HL-60/S4 (cell line): Measurements from ENCODE around the gene C1QTNF8.

Source experiments
- in situ Hi-C: fragments of 300-500 bp; cut with MboI; formaldehyde crosslinking; loops from 2 replicates; pipeline ENCODE4 v1.14.3; 2022; ENCODE audit warnings: low sequenced_read_pairs

C1QTNF8 gene

GRCh38 chr16:1079786-1080525, 16.1 kb downstream of the C1QTNF8 start:
- in situ Hi-C loops: no loop called here

- in situ Hi-C loops: no loop called here
Measured at GRCh38 chr16:1079341-1079740, 16.7 kb downstream of the C1QTNF8 start.

GRCh38 chr16:1078579-1079021, 17.4 kb downstream of the C1QTNF8 start:
- in situ Hi-C loops: no loop called here

- in situ Hi-C loops: no loop called here
Measured at GRCh38 chr16:1077877-1078578, 18.0 kb downstream of the C1QTNF8 start.

GRCh38 chr16:1076801-1077576, 19.1 kb downstream of the C1QTNF8 start:
- in situ Hi-C loops: no loop called here

- in situ Hi-C loops: no loop called here
Measured at GRCh38 chr16:1075546-1075945, 20.5 kb downstream of the C1QTNF8 start.

- in situ Hi-C loops: loop anchor here (25.0 kb wide), 1 partner anchor 362 kb away; the partner anchor contains the start of genes ANTKMT, FBXL16 and METRN
Measured at GRCh38 chr16:1074379-1074649, 21.7 kb downstream of the C1QTNF8 start.

- in situ Hi-C loops: loop anchor here (25.0 kb wide), 1 partner anchor 361 kb away; the partner anchor contains the start of genes ANTKMT, FBXL16 and METRN
Measured at GRCh38 chr16:1073566-1074378, 22.3 kb downstream of the C1QTNF8 start.

GRCh38 chr16:1073262-1073558, 22.8 kb downstream of the C1QTNF8 start:
- in situ Hi-C loops: loop anchor here (25.0 kb wide), 1 partner anchor 361 kb away; the partner anchor contains the start of genes ANTKMT, FBXL16 and METRN

GRCh38 chr16:1072526-1073261, 23.4 kb downstream of the C1QTNF8 start, which contains the start of gene SSTR5:
SSTR5 (plus strand) TSS chr16:1072747; CDS start chr16:1078869, 6,122 bp downstream.
- in situ Hi-C loops: loop anchor here (25.0 kb wide), 1 partner anchor 360 kb away; the partner anchor contains the start of genes ANTKMT, FBXL16 and METRN

GRCh38 chr16:1071561-1072225, 24.4 kb downstream of the C1QTNF8 start:
- in situ Hi-C loops: loop anchor here (25.0 kb wide), 1 partner anchor 359 kb away; the partner anchor contains the start of genes ANTKMT, FBXL16 and METRN

- in situ Hi-C loops: loop anchor here (25.0 kb wide), 1 partner anchor 359 kb away; the partner anchor contains the start of genes ANTKMT, FBXL16 and METRN
Measured at GRCh38 chr16:1070864-1071408, 25.1 kb downstream of the C1QTNF8 start.

- in situ Hi-C loops: loop anchor here (25.0 kb wide), 1 partner anchor 358 kb away; the partner anchor contains the start of genes ANTKMT, FBXL16 and METRN
Measured at GRCh38 chr16:1070084-1070863, 25.8 kb downstream of the C1QTNF8 start.

GRCh38 chr16:1069154-1069553, 26.9 kb downstream of the C1QTNF8 start:
- in situ Hi-C loops: loop anchor here (25.0 kb wide), 1 partner anchor 357 kb away; the partner anchor contains the start of genes ANTKMT, FBXL16 and METRN

- in situ Hi-C loops: loop anchor here (25.0 kb wide), 1 partner anchor 356 kb away; the partner anchor contains the start of genes ANTKMT, FBXL16 and METRN
Measured at GRCh38 chr16:1068451-1068850, 27.6 kb downstream of the C1QTNF8 start.

- in situ Hi-C loops: loop anchor here (25.0 kb wide), 1 partner anchor 355 kb away; the partner anchor contains the start of genes ANTKMT, FBXL16 and METRN
Measured at GRCh38 chr16:1067629-1068028, 28.4 kb downstream of the C1QTNF8 start.

GRCh38 chr16:1066584-1067172, 29.4 kb downstream of the C1QTNF8 start:
- in situ Hi-C loops: loop anchor here (25.0 kb wide), 1 partner anchor 354 kb away; the partner anchor contains the start of genes ANTKMT, FBXL16 and METRN
